Ramos (cell line): ENCODE results near the gene CLDN15.
"Not testable (repeated sequence)": the region's sequence is repeated elsewhere in the genome, so short reads cannot be mapped to it uniquely, and the experiment has no call there.

Experiments used
- in situ Hi-C: fragments of 300-500 bp; cut with MboI; formaldehyde crosslinking; loops from one replicate; pipeline ENCODE4 v1.14.3; 2022; ENCODE audit warnings: low sequenced_read_pairs; ENCODE audit not compliant: unreplicated experiment

Gene CLDN15

DNA sequence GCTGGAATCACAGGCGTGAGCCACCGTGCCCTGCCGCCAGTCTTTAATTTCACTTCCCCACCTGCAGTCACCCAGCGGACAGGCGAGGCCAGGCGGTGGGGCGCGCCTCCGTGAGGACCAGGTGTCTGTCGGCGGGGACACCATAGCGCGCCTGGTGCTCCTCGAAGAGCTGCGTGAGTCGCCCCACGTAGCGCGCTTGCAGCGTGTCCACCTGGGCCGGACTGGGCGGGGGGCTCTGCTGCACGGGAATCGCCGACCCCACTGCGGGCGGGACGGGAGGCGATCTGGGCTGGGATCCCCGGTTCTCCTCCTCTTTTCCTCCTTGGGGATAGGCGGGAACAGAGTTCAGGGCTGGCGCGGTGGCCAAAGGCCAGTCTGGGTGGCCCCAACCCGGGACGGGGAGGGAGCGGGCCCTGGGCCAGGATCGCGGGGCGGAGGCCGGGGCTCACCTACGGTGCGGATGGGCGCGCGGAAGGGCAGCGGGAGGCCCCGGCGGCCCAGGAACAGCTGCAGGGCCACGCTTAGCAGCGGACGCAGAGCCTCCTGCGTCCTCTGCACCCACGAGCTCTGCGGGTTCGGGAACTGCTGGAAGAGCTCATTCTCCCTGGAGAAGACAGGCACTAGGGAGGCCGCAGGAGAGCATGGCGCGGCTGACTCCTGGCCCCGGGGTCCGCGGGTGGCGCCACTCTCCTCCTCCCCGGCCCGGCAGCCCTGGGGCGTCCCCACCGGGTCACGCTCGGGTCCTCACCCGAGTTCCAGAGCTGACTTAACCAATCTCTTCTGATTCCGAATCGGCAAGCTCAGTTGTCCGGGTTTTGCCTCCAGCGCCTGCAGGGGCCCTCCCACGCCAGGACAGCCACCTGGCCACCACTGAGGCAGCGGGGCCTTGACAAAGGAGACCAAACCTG, 35.7 kb downstream of the CLDN15 start:
- in situ Hi-C loops, result no loop called here

DNA sequence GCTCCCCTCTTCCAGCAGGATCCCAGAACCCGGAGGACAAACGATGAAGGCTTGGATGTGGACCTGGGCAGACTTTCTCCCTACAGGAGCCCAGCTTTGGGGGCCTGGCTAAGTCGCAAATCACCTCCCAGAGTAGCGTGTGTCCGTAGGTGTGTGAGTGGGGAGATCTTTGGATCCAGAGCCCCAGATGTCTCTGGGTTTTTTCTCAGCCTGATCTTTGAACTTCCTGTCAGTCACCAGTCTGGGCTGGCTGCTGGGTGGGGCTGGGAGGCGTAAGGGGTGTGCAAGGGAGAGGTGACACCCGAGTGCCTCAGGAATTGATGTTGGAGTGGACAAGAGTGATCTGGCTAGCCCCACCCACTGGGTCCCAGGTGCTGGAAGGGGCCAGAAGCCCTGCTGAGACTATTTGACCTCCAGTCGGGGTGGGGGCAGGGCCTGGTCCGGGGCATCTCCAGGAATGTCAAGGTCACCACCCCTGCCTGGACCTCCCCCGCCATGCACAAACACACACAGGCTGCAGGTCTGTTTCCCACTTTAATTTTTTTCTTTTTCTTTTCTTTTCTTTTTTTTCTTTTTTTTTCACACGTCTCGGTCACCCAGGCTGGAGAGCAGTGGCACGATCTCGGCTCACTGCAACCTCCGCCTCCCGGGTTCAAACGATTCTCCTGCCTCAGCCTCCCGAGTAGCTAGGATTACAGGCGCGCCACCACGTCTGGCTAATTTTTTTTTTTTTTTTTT, 36.6 kb downstream of the CLDN15 start, which contains the start of gene MOGAT3:
Gene MOGAT3 (minus strand): TSS at position 175 of the 738 bp plus-strand sequence. CDS start 182 bp downstream, outside the sequence.
- in situ Hi-C loops, result no loop called here

DNA sequence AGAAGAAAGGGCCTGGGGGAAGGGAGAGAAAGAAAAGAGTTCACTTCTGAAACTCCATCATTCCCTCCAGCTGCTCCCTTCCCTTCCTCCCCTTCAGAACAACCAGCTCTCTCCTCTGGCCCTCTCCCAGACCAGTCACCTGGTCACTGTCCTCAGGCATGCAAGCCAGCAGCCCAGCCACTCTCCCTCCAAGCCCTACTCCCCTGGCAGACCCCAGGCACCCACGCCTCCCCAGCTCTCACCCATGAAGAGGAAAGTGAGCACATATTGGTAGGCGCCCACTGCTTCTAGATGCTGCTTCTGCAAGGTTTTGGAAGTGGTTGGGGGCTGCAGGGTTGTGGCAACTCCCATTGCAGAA, 37.1 kb downstream of the CLDN15 start:
- in situ Hi-C loops, result no loop called here

DNA sequence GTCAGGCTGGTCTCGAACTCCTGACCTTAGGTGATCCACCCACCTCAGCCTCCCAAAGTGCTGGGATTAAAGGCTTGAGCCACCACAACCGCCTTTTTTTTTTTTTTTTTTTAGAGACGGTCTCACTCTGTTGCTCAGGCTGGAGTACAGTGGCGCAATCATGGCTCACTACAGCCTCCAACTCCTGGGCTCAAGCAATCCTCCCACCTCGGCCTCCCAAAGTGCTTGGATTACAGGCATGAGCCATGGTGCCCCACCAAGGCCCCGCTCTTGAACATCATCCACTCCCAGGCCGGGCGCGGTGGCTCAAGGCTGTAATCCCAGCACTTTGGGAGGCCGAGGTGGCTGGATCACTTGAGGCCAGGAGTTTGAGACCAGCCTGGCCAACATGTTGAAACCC, 38.1 kb downstream of the CLDN15 start:
- in situ Hi-C loops, result not testable (repeated sequence)

DNA sequence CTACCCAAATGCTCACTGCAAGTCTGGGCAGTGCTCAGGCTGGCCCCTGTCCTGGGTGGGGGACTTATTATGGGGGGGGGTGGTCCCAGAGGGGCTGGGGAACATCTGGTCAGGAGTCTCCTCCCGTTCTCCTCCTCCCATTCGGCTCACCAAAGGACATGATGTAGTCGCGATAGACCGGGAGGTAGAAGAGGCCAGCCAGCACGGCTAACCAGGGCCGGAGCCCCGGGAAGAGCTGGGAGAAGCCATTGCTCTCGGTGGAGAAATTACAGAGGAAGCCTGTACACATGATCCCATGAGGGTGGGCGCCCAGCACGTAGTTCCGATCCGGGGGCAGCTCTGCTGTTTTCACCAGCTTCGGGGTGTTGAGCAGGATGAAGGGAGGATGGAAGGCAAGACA, 39.1 kb downstream of the CLDN15 start:
- in situ Hi-C loops, result no loop called here

DNA sequence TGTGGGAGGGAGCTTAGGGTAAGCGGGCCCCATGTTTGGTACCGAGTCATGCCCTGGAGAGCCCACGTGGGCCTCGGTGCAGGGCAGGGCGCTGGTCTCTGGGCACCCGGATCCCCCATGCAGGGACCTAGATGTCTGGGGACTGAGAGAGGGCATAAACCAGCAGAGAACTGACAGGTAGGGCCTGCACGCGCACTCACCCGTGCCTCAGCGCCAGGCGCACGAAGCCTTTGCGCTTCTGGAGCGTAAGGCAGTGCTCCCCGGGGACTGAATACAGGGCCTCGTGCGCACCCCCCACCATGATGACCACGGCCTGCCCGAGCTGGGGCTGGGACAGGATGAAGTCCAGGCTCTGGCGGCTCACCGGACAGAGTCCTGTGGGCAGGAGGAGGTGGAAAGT, 39.6 kb downstream of the CLDN15 start:
- in situ Hi-C loops, result no loop called here

DNA sequence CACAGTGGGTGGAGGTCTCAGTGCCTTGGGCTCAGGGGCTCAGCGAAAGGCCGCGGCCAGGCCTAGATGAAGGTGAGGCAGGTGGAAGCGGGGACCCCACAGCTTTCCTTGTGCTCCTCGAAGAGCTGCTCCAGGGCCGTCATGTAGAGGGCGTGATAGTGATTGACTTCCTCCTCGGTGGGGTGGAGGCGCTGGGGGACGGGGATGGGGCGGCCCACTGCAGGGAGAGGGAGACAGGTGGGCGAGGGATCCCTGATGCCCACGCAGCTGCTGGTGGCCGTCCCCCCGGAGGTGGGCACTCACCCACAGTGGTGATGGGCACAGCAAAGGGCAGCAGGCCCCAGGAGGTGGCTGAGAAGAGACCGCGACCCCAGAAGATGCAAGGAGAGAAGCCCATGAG, 41.7 kb downstream of the CLDN15 start:
- in situ Hi-C loops, result no loop called here

DNA sequence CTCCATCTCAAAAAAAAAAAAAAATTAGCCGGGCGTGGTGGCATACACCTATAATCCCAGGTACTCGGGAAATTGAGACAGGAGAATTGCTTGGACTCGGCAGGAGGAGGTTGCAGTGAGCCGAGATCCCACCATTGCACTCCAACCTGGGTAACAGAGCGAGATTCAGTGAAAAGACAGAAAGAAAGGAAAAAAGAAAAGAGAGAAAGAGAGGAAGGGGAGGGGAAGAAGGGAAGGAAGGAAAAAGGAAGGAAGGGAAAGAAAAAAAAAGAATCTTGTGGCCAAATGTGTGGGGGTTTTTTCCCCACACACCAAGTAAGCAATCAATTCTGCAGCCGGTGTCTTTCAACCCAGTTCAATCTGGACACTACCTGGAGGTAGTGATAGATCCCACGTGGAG, 48.5 kb downstream of the CLDN15 start:
- in situ Hi-C loops, result no loop called here

DNA sequence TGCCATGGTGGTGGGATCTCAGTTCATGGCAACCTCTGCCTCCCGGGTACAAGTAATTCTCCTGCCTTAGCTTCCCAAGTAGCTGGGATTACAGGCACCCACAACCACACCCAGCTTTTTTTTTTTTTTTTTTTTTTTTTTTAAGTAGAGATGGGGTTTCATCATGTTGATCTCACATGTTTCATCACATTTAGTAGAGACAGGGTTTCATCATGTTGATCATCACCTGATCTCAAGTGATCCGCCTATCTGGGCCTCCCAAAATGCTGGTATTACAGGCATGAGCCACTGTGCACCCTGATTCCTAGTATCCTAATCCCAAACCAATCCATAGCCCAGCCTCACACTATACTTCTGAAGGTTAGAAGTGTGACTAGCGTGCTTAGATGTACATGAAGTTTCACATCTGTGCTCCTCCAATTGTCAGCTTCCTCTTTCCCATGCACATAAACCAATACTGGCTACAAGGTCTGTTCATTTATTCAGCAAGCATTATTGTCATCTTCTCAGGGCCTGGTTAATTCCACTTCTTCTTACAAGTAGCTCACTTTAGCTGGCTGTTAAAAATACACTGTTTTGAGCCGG, 50.7 kb downstream of the CLDN15 start:
- in situ Hi-C loops, result no loop called here

DNA sequence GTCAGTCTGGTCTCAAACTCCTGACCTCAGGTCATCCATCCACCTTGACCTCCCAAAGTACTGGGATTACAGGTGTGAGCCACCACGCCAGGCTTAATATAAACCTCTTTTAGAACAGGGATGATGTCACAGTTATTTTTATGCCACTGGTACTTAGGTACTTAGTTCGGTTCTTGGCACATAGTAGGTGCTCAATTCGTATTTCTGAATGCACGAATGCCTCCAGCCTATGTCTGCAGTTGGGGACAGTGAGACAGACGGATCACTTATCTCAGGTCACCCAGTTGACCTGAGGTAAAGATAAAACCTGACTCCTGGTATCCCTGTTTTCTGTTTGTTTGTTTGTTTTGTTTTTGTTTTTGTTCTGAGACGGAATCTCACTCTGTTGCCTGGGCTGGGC, 51.4 kb downstream of the CLDN15 start:
- in situ Hi-C loops, result no loop called here

DNA sequence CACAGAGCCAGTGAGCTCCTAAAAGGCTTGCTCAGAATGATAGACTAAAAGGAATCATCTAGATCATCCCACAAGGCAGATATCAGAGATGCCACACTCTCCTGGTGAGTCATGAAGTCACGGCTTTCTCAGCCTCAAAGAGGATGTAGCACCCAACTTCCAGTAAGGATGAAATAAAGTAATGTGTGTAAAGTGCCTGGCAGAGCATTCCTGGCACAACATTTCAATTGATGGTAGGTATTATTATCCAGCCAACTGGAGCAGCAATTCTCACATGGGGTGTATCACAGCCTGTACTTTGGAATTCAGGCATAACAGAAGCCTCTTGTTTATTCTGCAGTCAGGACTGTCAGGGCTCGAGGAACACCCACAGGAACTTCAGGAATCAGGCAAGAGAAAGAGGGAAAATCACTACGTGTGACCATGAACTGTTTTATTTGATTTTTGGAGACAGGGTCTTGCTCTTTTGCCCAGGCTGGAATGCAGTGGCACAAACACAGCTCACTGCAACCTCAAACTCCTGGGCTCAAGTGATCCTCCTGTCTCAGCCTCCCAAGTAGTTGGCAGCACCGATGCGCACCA, 52.3 kb downstream of the CLDN15 start:
- in situ Hi-C loops, result no loop called here
